H1 (cell line): ENCODE results near the gene LRRC28. TPM values are rescaled to one million over a fixed set of nuclear protein-coding genes. Genes with fewer than 3 reads are reported as not detected.

Source experiments
- CBX5 ChIP-seq: fragments of 300-800, 300-1000 bp; sonication (generic); IDR thresholded peaks from 2 replicates; pipeline ENCODE4 v1.7.1; 2016; ENCODE audit warnings: antibody characterized with exemption, low read length, low read depth
- JUND ChIP-seq: IDR thresholded peaks from 2 replicates; pipeline ENCODE4 v1.6.1; 2011; ENCODE audit warnings: mild to moderate bottlenecking, improper control_type of control experiment, low read length
- MAFK ChIP-seq: IDR thresholded peaks from 2 replicates; pipeline ENCODE4 v1.6.1; 2012; ENCODE audit warnings: low read depth, mild to moderate bottlenecking, improper control_type of control experiment, low read length
- POLR2A ChIP-seq, 2 experiments: IDR thresholded peaks; 1 replicate in 1 of 2; 2 replicates in 1 of 2; pipeline ENCODE4 v1.6.1; 2011; ENCODE audit warnings: low read depth in 2 of 2, low read length in 2 of 2, mild to moderate bottlenecking in 2 of 2; ENCODE audit errors: control extremely low read depth in 1 of 2
- polyA plus RNA-seq, 7 experiments: library from polyadenylated mRNA; depleted of rRNA in 3 of 7; stranded (reverse) in 5 of 7; unstranded in 2 of 7; fragments of >200 nt in 5 of 7; fragments of 200-250 nt in 2 of 7; gene quantifications; 1 replicate in 5 of 7; 2 replicates in 1 of 7; 4 replicates in 1 of 7; pipeline versions ENCODE4 v1.2.1 to v1.2.3, GENCODE V29; 2011 to 2013; ENCODE audit warnings: missing spikeins in 2 of 7, mixed read lengths in 2 of 7
- total RNA-seq: library from RNA; stranded (reverse); fragmentation: NEBNext Ultra II Directional; extraction: Animal tissue kit (Norgen Biotek cat#: 25700); gene quantifications from 2 replicates; pipeline ENCODE4 v1.2.1, GENCODE V29; 2021

The LRRC28 gene
- total and polyA plus RNA-seq, 2 of the 8 experiments (the other 6 are each of a cell fraction or from before 2014, with no cell fraction given): 20.2 to 23.3 TPM

DNA sequence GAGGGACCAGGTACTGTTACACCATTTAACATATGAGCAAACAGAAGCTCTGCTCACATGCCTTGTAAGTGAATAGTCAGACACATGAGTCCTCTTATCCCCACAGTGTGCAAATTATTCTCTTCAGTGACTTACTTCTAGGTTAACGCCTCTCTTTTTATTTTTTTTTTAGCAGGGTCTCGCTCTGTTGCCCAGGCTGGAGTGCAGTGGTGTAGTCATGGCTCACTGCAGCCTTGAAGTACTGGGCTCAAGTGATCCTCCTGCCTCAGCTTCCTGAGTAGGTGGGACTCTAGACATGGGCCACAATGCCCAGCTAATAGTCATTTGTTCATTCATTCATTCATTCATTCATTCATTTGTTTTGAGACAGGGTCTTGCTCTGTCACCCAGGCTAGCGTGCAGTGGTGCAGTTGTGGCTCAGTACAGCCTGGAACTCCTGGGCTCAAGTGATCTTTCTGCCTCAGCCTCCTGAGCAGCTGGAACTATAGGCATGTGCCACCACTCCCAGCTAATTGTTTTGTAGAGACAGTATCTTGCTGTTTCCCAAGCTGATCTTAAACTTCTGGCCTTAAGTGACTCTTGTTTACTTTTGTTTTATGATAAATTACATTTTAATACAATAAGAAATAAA lies 94.7 kb downstream of the LRRC28 start (continued):
- TF ChIP-seq POLR2A (IDR thresholded peaks at IDR 0.05; ENCODE audit: control extremely low read depth in 1 of 2, low read depth in 2 of 2, low read length in 2 of 2) (no peak), MAFK (no peak), CBX5 (no peak), JUND (no peak)
